Transverse colon (tissue), 4 donors: ENCODE results near the gene NUMB. TPM values are rescaled to one million over a fixed set of nuclear protein-coding genes. Genes with fewer than 3 reads are reported as not detected.
"Not testable (repeated sequence)": the region's sequence is repeated elsewhere in the genome, so short reads cannot be mapped to it uniquely, and the experiment has no call there.

Source experiments
- DNase-seq: peaks from one replicate; pipeline ENCODE4 v3.0.0-alpha.2; 2019
- H3K27ac ChIP-seq, 4 donors: fragments of 200-600 bp; sonication (generic); 2 replicates each; pipeline ENCODE4 v1.5.1; 2016 to 2018; ENCODE audit warnings: inconsistent platforms in 4 of 4
- H3K27me3 ChIP-seq: fragments of 200-600 bp; sonication (generic); 2 replicates; pipeline ENCODE4 v1.5.1; 2017; ENCODE audit warnings: inconsistent platforms
- H3K36me3 ChIP-seq, 4 donors: fragments of 200-600 bp; sonication (generic); 2 replicates each; pipeline ENCODE4 v1.5.1; 2017 to 2019; ENCODE audit warnings: inconsistent platforms in 4 of 4
- H3K4me1 ChIP-seq, 4 donors: fragments of 200-600 bp; sonication (generic); 2 replicates each; pipeline ENCODE4 v1.5.1; 2017 to 2020; ENCODE audit warnings: inconsistent platforms in 4 of 4
- H3K4me3 ChIP-seq, 4 donors: fragments of 200-600 bp; sonication (generic); 1 replicate in 1 of 4; 2 replicates in 3 of 4; pipeline versions ENCODE4 v1.5.1 to v1.6.1; 2017 to 2019; ENCODE audit warnings: inconsistent platforms in 4 of 4
- H3K9me3 ChIP-seq, 2 donors: fragments of 200-600 bp; sonication (generic); 2 replicates each; pipeline ENCODE4 v1.5.1; 2017 to 2019; ENCODE audit warnings: inconsistent platforms in 2 of 2
- CTCF ChIP-seq, 5 experiments: fragments of 200-600 bp in 3 of 5; fragments of 450-650 bp in 2 of 5; sonication (generic) in 3 of 5; IDR thresholded peaks; 1 replicate in 2 of 5; 2 replicates in 3 of 5; pipeline ENCODE4 v1.5.1; 2016 to 2017; ENCODE audit warnings: antibody characterized with exemption in 5 of 5, inconsistent platforms in 3 of 5, mild to moderate bottlenecking in 2 of 5, moderate library complexity in 1 of 5
- EP300 ChIP-seq: sonication (generic); formaldehyde crosslinking; IDR thresholded peaks from one replicate; pipeline ENCODE4 v1.6.1; 2017; ENCODE audit warnings: antibody characterized with exemption, low read depth
- POLR2A ChIP-seq: fragments of 450-650 bp; IDR thresholded peaks from one replicate; pipeline ENCODE4 v1.6.1; 2016; ENCODE audit warnings: antibody characterized with exemption, mild to moderate bottlenecking, moderate library complexity
- POLR2AphosphoS5 ChIP-seq, 3 donors: sonication (generic); formaldehyde crosslinking; IDR thresholded peaks; one replicate each; pipeline ENCODE4 v1.6.1; 2016; ENCODE audit warnings: antibody characterized with exemption in 3 of 3
- WGBS, 2 donors: methylation state at CpG; one replicate each; pipeline ENCODE4 v1.1.5; 2018; ENCODE audit warnings: low coverage in 1 of 2; 5-methylcytosine and 5-hydroxymethylcytosine counted together
- in situ Hi-C, 4 donors: fragments of 200-750 bp; cut with MboI; loops; one replicate each; pipeline versions ENCODE4 v1.15.0 to v1.15.1; 2017; ENCODE audit warnings: low sequenced_read_pairs in 3 of 4, low pct_ligation_motif_present in 1 of 4, low pct_unique_long_range_greater_than_20kb in 1 of 4
- intact Hi-C: fragments of 100-400 bp; cut with DNase I; formaldehyde crosslinking; loops from one replicate; pipeline ENCODE4 v1.15.1; 2023; ENCODE audit warnings: low total_unique reads
- total RNA-seq, 4 donors: library from RNA; depleted of rRNA; stranded (reverse); fragments of >200 nt; gene quantifications; one replicate each; pipeline ENCODE4 v1.1.0, GENCODE V29; 2016

The NUMB gene
- total RNA-seq, 4 donors from 2014 or later = 64.7 to 117 (median 103) TPM

- intact Hi-C loops = no loop called here
- 39% methylated on average over 4 of the region's 4 CpGs for WGBS, 2 donors
- peak overlapping the region in 2 of 4 donors; percentile 4 to 8 for H3K27ac ChIP-seq
Measured at GRCh38 chr14:73422515-73422914, 35.8 kb downstream of the NUMB start.

GRCh38 chr14:73418227-73418626, 40.1 kb downstream of the NUMB start:
- in situ Hi-C loops (no loop called here), intact Hi-C loops (no loop called here)
- no peaks in the 10 kb centered on the region for H3K9me3 ChIP-seq
- TF ChIP-seq POLR2A (no peak), EP300 (no peak), POLR2AphosphoS5 (IDR thresholded peaks at IDR 0.05) (no peak), CTCF (IDR thresholded peaks at IDR 0.05) (no peak)
- peaks cover 0 to 20% (median 10%) of the 10 kb centered on the region in 4 donors for H3K4me1 ChIP-seq
- H3K36me3 ChIP-seq = no peaks in the 10 kb centered on the region
- 89 to 100% methylated on average over 1 to 3 of the region's 3 CpGs for WGBS, 2 donors
- no peak for DNase-seq
- no peak overlapping the region for H3K4me3 ChIP-seq
- H3K27me3 ChIP-seq = no peaks in the 10 kb centered on the region
- H3K27ac ChIP-seq = no peak overlapping the region

More at GRCh38 chr14:73422515-73422914, 35.8 kb downstream of the NUMB start:
- no peaks in the 10 kb centered on the region for H3K9me3 ChIP-seq
- no peak for TF ChIP-seq POLR2AphosphoS5 (IDR thresholded peaks at IDR 0.05)
- no peak for TF ChIP-seq EP300
- no peak for TF ChIP-seq POLR2A
- no peak for TF ChIP-seq CTCF (IDR thresholded peaks at IDR 0.05)
- H3K4me1 ChIP-seq = peaks cover 0 to 50% (median 37%) of the 10 kb centered on the region in 4 donors
- H3K36me3 ChIP-seq = no peaks in the 10 kb centered on the region
- in situ Hi-C loops = no loop called here
- H3K4me3 ChIP-seq = no peak overlapping the region
- H3K27me3 ChIP-seq = no peaks in the 10 kb centered on the region
- no peak for DNase-seq

GRCh38 chr14:73406248-73406647, 52.1 kb downstream of the NUMB start:
- 96% methylated on average over 2 of the region's 3 CpGs; no CpG with 5 or more reads in 1 of the 2 donors for WGBS, 2 donors
- H3K9me3 ChIP-seq, H3K27ac ChIP-seq, H3K4me3 ChIP-seq, intact Hi-C loops, in situ Hi-C loops, H3K27me3 ChIP-seq, DNase-seq: not testable (repeated sequence)
- Histone ChIP-seq H3K4me1 (peaks cover 8 to 11% (median 9%) of the 10 kb centered on the region in 4 donors), H3K36me3 (peaks cover 0 to 11% (median 0%) of the 10 kb centered on the region in 4 donors)

GRCh38 chr14:73403181-73403752, 55.1 kb downstream of the NUMB start:
- H3K9me3 ChIP-seq = no peaks in the 10 kb centered on the region
- no peak overlapping the region for H3K27ac ChIP-seq
- H3K27me3 ChIP-seq = no peaks in the 10 kb centered on the region
- no peaks in the 10 kb centered on the region for H3K36me3 ChIP-seq
- DNase-seq = no peak
- no peak overlapping the region for H3K4me3 ChIP-seq
- intact Hi-C loops (no loop called here), in situ Hi-C loops (no loop called here)
- H3K4me1 ChIP-seq = peaks cover 8 to 11% (median 9%) of the 10 kb centered on the region in 4 donors
- WGBS, 2 donors = 80 to 94% methylated on average over 1 to 4 of the region's 4 CpGs
- TF ChIP-seq POLR2A (no peak), POLR2AphosphoS5 (IDR thresholded peaks at IDR 0.05) (no peak), CTCF (IDR thresholded peaks at IDR 0.05) (no peak)

GRCh38 chr14:73402579-73402978, 55.8 kb downstream of the NUMB start:
- no peak for TF ChIP-seq POLR2AphosphoS5 (IDR thresholded peaks at IDR 0.05)
- no peak for TF ChIP-seq POLR2A
- TF ChIP-seq CTCF (IDR thresholded peaks at IDR 0.05) = no peak
- TF ChIP-seq EP300 = no peak
- Histone ChIP-seq H3K36me3 (no peaks in the 10 kb centered on the region), H3K4me3 (no peak overlapping the region), H3K27me3 (no peaks in the 10 kb centered on the region), H3K27ac (no peak overlapping the region), H3K9me3 (no peaks in the 10 kb centered on the region), H3K4me1 (peaks cover 8 to 16% (median 12%) of the 10 kb centered on the region in 4 donors)
- no peak for DNase-seq
- in situ Hi-C loops = no loop called here
- 64 to 68% methylated on average over 2 of the region's 2 CpGs for WGBS, 2 donors
- intact Hi-C loops = no loop called here
